D341Med (cell line): ENCODE data around the gene TRO.

Experiments
- DNase-seq: peaks from one replicate; pipeline ENCODE4 v3.0.0; 2012; ENCODE audit warnings: low spot score

Gene TRO

DNA sequence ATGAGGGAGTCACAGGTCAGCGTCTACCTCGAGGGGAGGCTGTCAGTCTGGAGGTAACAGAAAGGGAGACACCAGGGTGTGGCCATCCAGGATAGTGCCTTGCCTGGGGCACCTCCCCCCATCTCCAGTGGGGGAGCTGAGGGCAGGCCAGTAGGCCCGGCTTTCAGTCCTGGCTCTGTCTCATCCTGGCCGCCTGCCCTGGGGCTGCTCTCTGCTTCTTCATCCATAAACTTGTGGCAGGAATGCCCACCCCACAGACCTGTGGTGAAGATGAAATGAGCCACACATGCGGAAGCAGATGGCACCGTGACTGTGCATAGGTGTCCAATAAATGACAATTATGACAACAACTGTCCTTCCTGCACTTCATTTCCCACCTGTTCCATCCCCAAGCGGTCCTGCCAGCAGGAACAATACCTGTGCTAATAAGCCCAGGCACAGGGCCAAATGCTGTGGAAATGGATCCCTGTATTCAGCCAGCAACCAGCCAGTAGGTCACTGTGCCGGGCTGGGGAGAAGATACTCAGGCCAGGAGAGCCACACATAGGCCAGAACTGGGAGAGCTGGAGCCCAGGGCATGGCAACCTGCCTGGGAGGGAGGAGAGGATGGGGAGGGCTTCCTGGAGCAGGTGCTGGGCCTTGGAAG lies 30.2 kb downstream of the TRO start:
- no peak for DNase-seq

DNA sequence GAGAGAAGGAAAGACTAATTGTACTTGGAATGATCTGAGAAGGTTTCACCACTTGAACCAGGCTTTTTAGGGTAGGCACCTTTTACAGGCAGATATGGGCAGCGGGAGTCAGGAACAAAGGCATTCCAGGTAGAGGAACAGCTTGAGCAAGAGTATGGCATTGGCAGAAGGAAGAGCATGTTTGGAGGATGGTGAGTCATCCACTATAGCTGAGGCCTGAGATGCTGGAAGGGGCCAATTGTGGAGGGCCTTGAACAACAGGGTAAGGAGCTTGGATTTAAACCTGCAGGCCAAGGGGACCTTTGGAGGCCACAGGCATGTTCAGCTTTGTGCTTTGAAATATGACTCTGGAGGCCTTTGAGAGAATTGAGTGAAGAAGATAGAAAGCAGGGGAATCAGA lies 41.1 kb downstream of the TRO start:
- DNase-seq: no peak

DNA sequence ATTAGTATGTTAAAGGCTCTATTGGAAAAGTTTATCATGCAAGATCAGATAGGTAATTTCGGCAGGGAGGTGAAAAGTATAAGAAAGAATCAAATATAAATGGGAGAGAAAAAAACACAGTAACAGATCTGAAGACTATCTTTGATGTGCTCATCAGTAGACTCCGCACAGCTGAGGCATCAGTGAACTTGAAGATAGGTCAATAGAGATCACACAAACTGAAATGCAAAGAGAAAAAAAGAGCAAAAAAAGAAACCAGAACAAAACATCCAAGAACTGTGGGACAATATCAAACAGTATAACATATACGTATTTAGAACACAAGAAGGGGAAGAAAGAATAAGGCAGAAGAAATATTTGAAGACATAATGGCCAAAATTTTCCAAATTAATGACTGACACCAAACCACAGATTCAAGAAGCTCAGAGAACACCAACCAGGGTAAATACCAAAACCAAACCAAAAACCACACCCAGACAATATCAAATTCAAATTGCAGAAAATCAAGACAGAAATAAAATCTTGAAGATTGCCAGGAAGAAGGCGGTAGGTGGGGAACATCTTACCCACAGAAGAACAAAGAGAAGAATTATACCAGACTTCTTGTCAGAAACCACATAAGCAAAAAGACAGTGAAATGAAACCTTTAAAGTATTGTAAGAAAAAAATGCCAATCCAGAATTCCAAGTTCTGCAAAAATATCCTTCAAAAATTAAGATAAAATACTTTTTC lies 44.3 kb downstream of the TRO start:
- no peak for DNase-seq

DNA sequence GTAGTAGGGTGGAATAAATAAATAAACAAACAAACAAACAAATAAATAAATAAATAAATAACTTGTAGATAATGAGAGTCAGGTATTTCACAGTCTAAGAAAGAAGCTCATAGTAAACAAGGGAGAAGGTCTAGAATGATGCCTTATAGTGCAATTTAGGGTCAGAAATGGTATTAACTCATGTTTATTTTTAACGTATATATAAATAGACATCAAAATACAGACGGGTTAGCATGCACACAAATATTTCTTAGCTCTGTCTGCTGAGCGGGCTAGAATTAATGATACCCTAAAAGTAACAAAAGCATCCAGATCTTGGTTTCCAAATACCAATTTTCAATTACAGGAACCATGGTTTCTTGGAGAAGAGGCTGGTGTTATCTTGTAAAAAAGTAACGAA lies 56.8 kb downstream of the TRO start:
- no peak for DNase-seq

DNA sequence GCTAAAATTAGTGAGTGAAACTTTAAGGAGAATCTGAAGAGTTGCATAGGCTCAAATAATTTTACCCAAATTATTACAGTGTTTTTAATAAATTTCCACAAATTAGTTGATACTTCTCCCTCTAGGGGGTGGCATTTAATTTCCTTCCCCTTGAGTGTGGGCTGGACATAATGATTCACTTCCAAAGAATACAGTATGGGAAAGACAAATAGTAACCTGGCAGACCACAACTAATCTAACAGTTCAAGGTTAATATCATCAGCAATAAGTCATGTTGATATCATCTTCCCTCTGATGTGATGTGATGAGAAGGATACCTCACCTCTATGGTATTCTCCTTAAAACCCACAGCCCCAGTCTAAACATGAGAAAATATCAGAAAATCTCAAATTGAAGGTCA lies 57.8 kb downstream of the TRO start:
- no peak for DNase-seq

DNA sequence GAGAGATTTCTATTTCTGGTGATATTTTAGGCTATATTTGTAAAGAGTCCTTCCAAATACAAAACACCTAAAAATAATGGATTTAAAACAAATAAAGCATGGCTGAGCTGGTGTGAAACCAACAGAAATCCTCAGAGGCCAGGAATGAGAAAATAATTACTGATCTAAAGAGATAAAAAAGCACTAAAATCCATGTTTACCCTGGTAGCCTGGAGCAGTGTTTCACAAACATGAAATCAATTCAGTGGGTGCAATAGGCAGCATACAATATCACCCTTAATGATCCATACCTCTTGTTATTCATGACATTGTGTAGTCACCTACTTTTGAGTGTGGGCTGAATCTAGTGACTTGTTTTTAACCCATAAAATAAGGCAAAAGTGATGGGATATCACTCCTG lies 58.8 kb downstream of the TRO start:
- no peak for DNase-seq

DNA sequence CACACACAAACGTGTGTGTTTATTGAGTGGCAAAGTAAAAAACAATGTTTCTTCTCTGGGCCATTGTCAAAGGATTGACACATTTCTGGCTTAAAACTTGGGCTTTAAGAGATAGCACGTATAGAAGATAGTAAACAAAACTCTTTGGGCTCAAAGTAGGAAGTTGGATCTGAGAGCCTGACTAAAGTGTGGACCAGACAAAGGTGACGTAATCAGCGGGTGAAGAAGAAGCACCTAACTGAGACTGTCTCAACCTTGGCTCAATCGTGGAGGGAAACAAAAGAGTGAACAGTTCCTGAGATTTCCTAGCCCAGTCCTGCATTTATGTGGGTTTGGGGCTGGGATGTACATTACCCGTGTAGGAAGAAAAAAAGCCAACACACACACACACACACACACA lies 59.7 kb downstream of the TRO start:
- no peak for DNase-seq
